A549 (cell line): ENCODE data around the gene C8A. TPM values are rescaled to one million over a fixed set of nuclear protein-coding genes. Genes with fewer than 3 reads are reported as not detected.

Experiments
- ATAC-seq, 2 experiments: fragments of 200-7000 bp in 1 of 2; fragments of >200 bp in 1 of 2; cut with Nextera tagmentation in 1 of 2; cut with Tn5 transposase in 1 of 2; 3 replicates each; pipeline versions ENCODE4 v1.8.0 to v1.9.1; 2018 to 2020; ENCODE audit warnings: mild to moderate bottlenecking in 1 of 2, moderate library complexity in 1 of 2
- CTCF ChIA-PET: fragments of 300-600 bp; sonication (Branson Sonifier 250); formaldehyde crosslinking; extraction: SDS; loops from one replicate; lab custom pipeline; 2021; ENCODE audit warnings: antibody characterized with exemption, inconsistent platforms; lab: Yijun Ruan, JAX
- POLR2A ChIA-PET: fragments of 350-600 bp; formaldehyde crosslinking; extraction: SDS; loops from one replicate; lab custom pipeline; 2021; ENCODE audit warnings: antibody characterized with exemption, inconsistent platforms; lab: Yijun Ruan, JAX
- DNase-seq, 2 experiments: peaks; one replicate each; pipeline versions ENCODE4 v3.0.0 to v3.0.0-alpha.2; 2011 to 2016; ENCODE audit warnings: low read depth in 1 of 2, low spot score in 1 of 2
- FAIRE-seq: peaks from 2 replicates; lab custom pipeline; 2011; peaks lifted over from hg19 to GRCh38; lab: Jason Lieb, UNC
- H3K27ac ChIP-seq, 2 experiments: fragments of >200 bp; sonication (Bioruptor Twin); formaldehyde crosslinking; 3 replicates each; pipeline ENCODE4 v1.5.1; 2016 to 2017
- H3K4me1 ChIP-seq: fragments of >200 bp; sonication (Bioruptor Twin); formaldehyde crosslinking; 3 replicates; pipeline ENCODE4 v1.6.1; 2016
- H3K4me2 ChIP-seq: fragments of >200 bp; sonication (Bioruptor Twin); formaldehyde crosslinking; 3 replicates; pipeline ENCODE4 v1.6.1; 2016
- H3K4me3 ChIP-seq: fragments of >200 bp; sonication (Bioruptor Twin); formaldehyde crosslinking; 3 replicates; pipeline ENCODE4 v1.5.1; 2016
- H3K9me3 ChIP-seq: fragments of >200 bp; sonication (Bioruptor Twin); formaldehyde crosslinking; 3 replicates; pipeline ENCODE4 v1.6.1; 2016
- CBX2 ChIP-seq: fragments of 200-600 bp; sonication (generic); IDR thresholded peaks from 2 replicates; pipeline ENCODE4 v1.6.1; 2016; ENCODE audit warnings: low read depth, mild to moderate bottlenecking, borderline replicate concordance
- CHD2 ChIP-seq: fragments of 150-350 bp; IDR thresholded peaks from 2 replicates; pipeline ENCODE4 v1.6.1; 2014; ENCODE audit warnings: low read length; ENCODE audit not compliant: partially characterized antibody
- CHD4 ChIP-seq: fragments of 200-600 bp; sonication (generic); IDR thresholded peaks from 2 replicates; pipeline ENCODE4 v1.6.1; 2016; ENCODE audit warnings: antibody characterized with exemption, mild to moderate bottlenecking, borderline replicate concordance
- ELK1 ChIP-seq: fragments of 150-350 bp; IDR thresholded peaks from 2 replicates; pipeline ENCODE4 v1.6.1; 2014; ENCODE audit warnings: low read depth, mild to moderate bottlenecking, low read length
- ESRRA ChIP-seq: fragments of 150-350 bp; IDR thresholded peaks from 2 replicates; pipeline ENCODE4 v1.6.1; 2014; ENCODE audit warnings: mild to moderate bottlenecking, low read length, borderline replicate concordance
- FOSL2 ChIP-seq, 2 experiments: fragments of 450-650 bp in 1 of 2; fragments of >200 bp in 1 of 2; sonication (Bioruptor Twin) in 1 of 2; formaldehyde crosslinking; IDR thresholded peaks; 2 replicates each; pipeline versions ENCODE4 v1.5.0 to v1.6.1; 2016 to 2020; ENCODE audit warnings: mild to moderate bottlenecking in 1 of 2, moderate library complexity in 1 of 2
- FOXS1 ChIP-seq: fragments of 250-450 bp; sonication (Bioruptor Pico); IDR thresholded peaks from 2 replicates; pipeline ENCODE4 v1.5.0; 2020; ENCODE audit warnings: mild to moderate bottlenecking, moderate library complexity
- HDAC2 ChIP-seq: fragments of 200-600 bp; sonication (generic); IDR thresholded peaks from 2 replicates; pipeline ENCODE4 v1.6.1; 2016
- HMGXB4 ChIP-seq: fragments of 250-450 bp; sonication (Bioruptor Pico); IDR thresholded peaks from 2 replicates; pipeline ENCODE4 v1.5.0; 2021; ENCODE audit warnings: mild to moderate bottlenecking, moderate library complexity, borderline replicate concordance
- KDM1A ChIP-seq: fragments of 200-600 bp; sonication (generic); IDR thresholded peaks from 2 replicates; pipeline ENCODE4 v1.6.1; 2016; ENCODE audit warnings: low read depth, mild to moderate bottlenecking
- MAZ ChIP-seq: fragments of 150-350 bp; IDR thresholded peaks from 2 replicates; pipeline ENCODE4 v1.6.1; 2014; ENCODE audit warnings: antibody characterized with exemption, low read depth, low read length, borderline replicate concordance
- MYC ChIP-seq: IDR thresholded peaks from 2 replicates; pipeline ENCODE4 v1.6.1; 2012; ENCODE audit warnings: mild to moderate bottlenecking, inconsistent platforms, low read length, improper control_type of control experiment, borderline replicate concordance
- RARB ChIP-seq: fragments of 250-450 bp; sonication (Bioruptor Pico); IDR thresholded peaks from 2 replicates; pipeline ENCODE4 v1.8.0; 2021; ENCODE audit warnings: mild to moderate bottlenecking, moderate library complexity
- RNF2 ChIP-seq: fragments of 200-600 bp; sonication (generic); IDR thresholded peaks from 2 replicates; pipeline ENCODE4 v1.6.1; 2016; ENCODE audit warnings: low read depth, mild to moderate bottlenecking, antibody characterized with exemption, moderate library complexity, borderline replicate concordance
- ZSCAN20 ChIP-seq: fragments of 250-450 bp; sonication (Bioruptor Pico); IDR thresholded peaks from 2 replicates; pipeline ENCODE4 v1.8.0; 2022; ENCODE audit warnings: mild to moderate bottlenecking, moderate library complexity
- WGBS: methylation state at CpG from one replicate; pipeline ENCODE4 v1.1.6; 2017; ENCODE audit errors: missing lambda C conversion rate; 5-methylcytosine and 5-hydroxymethylcytosine counted together
- polyA plus RNA-seq, 4 experiments: library from polyadenylated mRNA; depleted of rRNA in 3 of 4; stranded (reverse); fragments of >200 nt; fragmentation: RNase III in 1 of 4; extraction: RNeasy Plus Mini Kit Qiagen cat#74134 plus additional on column Dnase treatment in 1 of 4; gene quantifications; 2 replicates in 3 of 4; 3 replicates in 1 of 4; pipeline ENCODE4 v1.2.3, GENCODE V29; 2011 to 2017
- TF ChIP-seq, protein P1 (sequence below): IDR thresholded peaks from 2 replicates; pipeline ENCODE4 v1.6.1; 2012; ENCODE audit warnings: low read depth, borderline replicate concordance
- TF ChIP-seq, protein P2 (sequence below): fragments of >200 bp; sonication (Bioruptor Twin); formaldehyde crosslinking; IDR thresholded peaks from 2 replicates; pipeline ENCODE4 v1.6.1; 2016

C8A gene
- polyA plus RNA-seq, 2 of the 4 experiments (the other 2 are of a cell fraction), result not detected

DNA sequence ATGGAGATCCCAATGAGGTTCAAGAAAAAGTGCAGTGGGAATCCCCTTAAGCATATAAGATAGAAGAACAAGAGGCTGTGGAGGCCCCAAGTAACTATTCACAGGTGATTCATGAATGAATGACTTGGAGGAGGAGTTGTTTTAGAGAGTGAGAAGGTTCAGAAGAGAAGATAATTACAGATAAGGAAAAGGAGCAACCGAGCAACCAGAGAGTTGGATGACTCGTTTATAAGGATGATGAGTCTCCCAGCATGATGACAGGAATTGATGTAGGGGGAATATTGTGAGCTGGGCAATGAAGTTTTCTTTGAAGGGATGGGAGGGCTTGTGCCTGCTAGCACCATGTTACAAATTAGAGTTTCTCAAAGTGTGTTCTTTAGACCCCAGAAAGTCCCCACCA lies 9.8 kb downstream of the C8A start (continued):
- no peak for TF ChIP-seq MYC

- Histone ChIP-seq H3K4me2 (no peak overlapping the region), H3K4me3 (no peak overlapping the region), H3K9me3 (no peaks in the 10 kb centered on the region), H3K4me1 (no peaks in the 10 kb centered on the region), H3K27ac (no peak overlapping the region)
- ChIA-PET POLR2A (no interaction called here), CTCF (interaction anchor here (0.6 kb wide), 1 partner anchor 261 kb away, joined by 3 read pairs; no protein-coding TSS in a partner anchor)
- 50% methylated on average over 2 of the region's 2 CpGs for WGBS
- FAIRE-seq (no peak), ATAC-seq (no peak), DNase-seq (no peak)
- no peak for TF ChIP-seq CBX2
- TF ChIP-seq RARB (CRISPR knock-in tag), result no peak
Measured at GRCh38 chr1:56866656-56867055, 12.1 kb downstream of the C8A start.

GRCh38 chr1:56867491-56867890 lies 12.9 kb downstream of the C8A start:
- CTCF ChIA-PET, result no interaction called here
- Histone ChIP-seq H3K4me1 (no peaks in the 10 kb centered on the region), H3K27ac (no peak overlapping the region), H3K9me3 (no peaks in the 10 kb centered on the region), H3K4me3 (no peak overlapping the region), H3K4me2 (no peak overlapping the region)
- WGBS, result 2% methylated on average over 5 of the region's 5 CpGs
- TF ChIP-seq KDM1A, result no peak
- no peak for TF ChIP-seq MYC
- TF ChIP-seq RARB (CRISPR knock-in tag), result no peak
- TF ChIP-seq ZSCAN20 (CRISPR knock-in tag), result no peak
- no peak for TF ChIP-seq HMGXB4 (CRISPR knock-in tag)
- no peak for TF ChIP-seq FOXS1 (CRISPR knock-in tag)
- no peak for TF ChIP-seq HDAC2
- TF ChIP-seq, protein P1, sequence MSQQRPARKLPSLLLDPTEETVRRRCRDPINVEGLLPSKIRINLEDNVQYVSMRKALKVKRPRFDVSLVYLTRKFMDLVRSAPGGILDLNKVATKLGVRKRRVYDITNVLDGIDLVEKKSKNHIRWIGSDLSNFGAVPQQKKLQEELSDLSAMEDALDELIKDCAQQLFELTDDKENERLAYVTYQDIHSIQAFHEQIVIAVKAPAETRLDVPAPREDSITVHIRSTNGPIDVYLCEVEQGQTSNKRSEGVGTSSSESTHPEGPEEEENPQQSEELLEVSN, result no peak
- TF ChIP-seq, protein P2, sequence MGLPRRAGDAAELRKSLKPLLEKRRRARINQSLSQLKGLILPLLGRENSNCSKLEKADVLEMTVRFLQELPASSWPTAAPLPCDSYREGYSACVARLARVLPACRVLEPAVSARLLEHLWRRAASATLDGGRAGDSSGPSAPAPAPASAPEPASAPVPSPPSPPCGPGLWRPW, result no peak
- no peak for TF ChIP-seq CHD2
- no peak for TF ChIP-seq ELK1
- ATAC-seq (no peak), FAIRE-seq (no peak), DNase-seq (no peak)
- POLR2A ChIA-PET, result no interaction called here

- no peak overlapping the region for H3K4me2 ChIP-seq
- H3K4me3 ChIP-seq, result no peak overlapping the region
- ATAC-seq, result no peak
- CTCF ChIA-PET, result interaction anchor here (1.0 kb wide), 1 partner anchor 37 kb away, joined by 3 read pairs; no protein-coding TSS in a partner anchor
- H3K4me1 ChIP-seq, result no peaks in the 10 kb centered on the region
- 2% methylated on average over 2 of the region's 2 CpGs for WGBS
- TF ChIP-seq MAZ (no peak), FOSL2 (IDR thresholded peaks at IDR 0.05) (no peak), FOSL2 (CRISPR knock-in tag; IDR thresholded peaks at IDR 0.05) (no peak), CBX2 (no peak), ESRRA (no peak), RNF2 (no peak), MYC (no peak), CHD4 (no peak)
- TF ChIP-seq, all 56 proteins: peak for 0
- Histone ChIP-seq H3K27ac (no peak overlapping the region), H3K9me3 (no peaks in the 10 kb centered on the region)
- FAIRE-seq (no peak), DNase-seq (no peak)
- POLR2A ChIA-PET, result no interaction called here
Measured at GRCh38 chr1:56868761-56869160, 14.2 kb downstream of the C8A start.
